Esophagus squamous epithelium (tissue), 5 donors: ENCODE results near the gene PVALEF. TPM values are rescaled to one million over a fixed set of nuclear protein-coding genes. Genes with fewer than 3 reads are reported as not detected.

Experiments used
- DNase-seq: peaks from one replicate; lab custom pipeline; 2025; lab: John Stamatoyannopoulos, UW
- H3K27ac ChIP-seq, 4 donors: fragments of 200-600 bp; sonication (generic); one replicate each; pipeline ENCODE4 v1.5.1; 2016 to 2019; ENCODE audit warnings: mild to moderate bottlenecking in 1 of 4
- H3K27me3 ChIP-seq, 4 donors: fragments of 200-600 bp; sonication (generic); 1 replicate in 3 of 4; 2 replicates in 1 of 4; pipeline versions ENCODE4 v1.5.1 to v1.6.0; 2017 to 2021; ENCODE audit warnings: antibody characterized with exemption in 1 of 4
- H3K36me3 ChIP-seq, 3 donors: fragments of 200-600 bp; sonication (generic); one replicate each; pipeline ENCODE4 v1.5.1; 2016 to 2019
- H3K4me1 ChIP-seq, 3 donors: fragments of 200-600 bp; sonication (generic); one replicate each; pipeline ENCODE4 v1.5.1; 2017 to 2019
- H3K4me3 ChIP-seq, 4 donors: fragments of 200-600 bp; sonication (generic); 1 replicate in 3 of 4; 2 replicates in 1 of 4; pipeline ENCODE4 v1.5.1; 2016 to 2019; ENCODE audit warnings: mild to moderate bottlenecking in 2 of 4, moderate library complexity in 1 of 4
- H3K9me3 ChIP-seq, 3 donors: fragments of 200-600 bp; sonication (generic); one replicate each; pipeline ENCODE4 v1.5.1; 2016 to 2019
- POLR2A ChIP-seq, 4 donors: fragments of 450-650 bp; IDR thresholded peaks; one replicate each; pipeline ENCODE4 v1.6.1; 2017; ENCODE audit warnings: antibody characterized with exemption in 4 of 4, mild to moderate bottlenecking in 4 of 4, moderate library complexity in 3 of 4
- WGBS, 2 donors: methylation state at CpG; one replicate each; pipeline ENCODE4 v1.1.5; 2018; 5-methylcytosine and 5-hydroxymethylcytosine counted together
- intact Hi-C: fragments of 100-400 bp; cut with DNase I; formaldehyde crosslinking; loops from one replicate; pipeline ENCODE4 v1.15.0; 2022
- total RNA-seq, 4 donors: library from RNA; depleted of rRNA; stranded (reverse); fragments of >200 nt; gene quantifications; one replicate each; pipeline ENCODE4 v1.1.0, GENCODE V29; 2016
- TF ChIP-seq, protein P1 (sequence below), 6 experiments: fragments of 450-650 bp in 4 of 6; fragments of 200-600 bp in 2 of 6; sonication (generic) in 2 of 6; IDR thresholded peaks; one replicate each; pipeline ENCODE4 v1.5.1; 2016 to 2019; ENCODE audit warnings: antibody characterized with exemption in 6 of 6, mild to moderate bottlenecking in 4 of 6, moderate library complexity in 4 of 6
- donor health status: DM: yes; HTN: yes; CAD: no.

Gene PVALEF
- total RNA-seq, 4 donors from 2014 or later, result not detected

GRCh38 chr17:81173052-81173761 lies 7.9 kb downstream of the PVALEF start:
- DNase-seq, result no peak
- TF ChIP-seq POLR2A (IDR thresholded peaks at IDR 0.05), result no peak
- TF ChIP-seq, protein P1, sequence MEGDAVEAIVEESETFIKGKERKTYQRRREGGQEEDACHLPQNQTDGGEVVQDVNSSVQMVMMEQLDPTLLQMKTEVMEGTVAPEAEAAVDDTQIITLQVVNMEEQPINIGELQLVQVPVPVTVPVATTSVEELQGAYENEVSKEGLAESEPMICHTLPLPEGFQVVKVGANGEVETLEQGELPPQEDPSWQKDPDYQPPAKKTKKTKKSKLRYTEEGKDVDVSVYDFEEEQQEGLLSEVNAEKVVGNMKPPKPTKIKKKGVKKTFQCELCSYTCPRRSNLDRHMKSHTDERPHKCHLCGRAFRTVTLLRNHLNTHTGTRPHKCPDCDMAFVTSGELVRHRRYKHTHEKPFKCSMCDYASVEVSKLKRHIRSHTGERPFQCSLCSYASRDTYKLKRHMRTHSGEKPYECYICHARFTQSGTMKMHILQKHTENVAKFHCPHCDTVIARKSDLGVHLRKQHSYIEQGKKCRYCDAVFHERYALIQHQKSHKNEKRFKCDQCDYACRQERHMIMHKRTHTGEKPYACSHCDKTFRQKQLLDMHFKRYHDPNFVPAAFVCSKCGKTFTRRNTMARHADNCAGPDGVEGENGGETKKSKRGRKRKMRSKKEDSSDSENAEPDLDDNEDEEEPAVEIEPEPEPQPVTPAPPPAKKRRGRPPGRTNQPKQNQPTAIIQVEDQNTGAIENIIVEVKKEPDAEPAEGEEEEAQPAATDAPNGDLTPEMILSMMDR (IDR thresholded peaks at IDR 0.05), result no peak
- WGBS, 2 donors, result 78 to 87% methylated on average over 4 to 6 of the region's 11 CpGs
- intact Hi-C loops, result no loop called here
- no peaks in the 10 kb centered on the region for H3K4me1 ChIP-seq
- H3K27ac ChIP-seq, result no peak overlapping the region
- no peaks in the 10 kb centered on the region for H3K36me3 ChIP-seq
- H3K9me3 ChIP-seq, result peaks cover 0 to 5% (median 0%) of the 10 kb centered on the region in 3 donors
- H3K4me3 ChIP-seq, result no peak overlapping the region
- peaks cover 0 to 10% (median 0%) of the 10 kb centered on the region in 4 donors for H3K27me3 ChIP-seq

GRCh38 chr17:81173762-81174155 lies 8.5 kb downstream of the PVALEF start:
- Histone ChIP-seq H3K9me3 (peaks cover 0 to 5% (median 0%) of the 10 kb centered on the region in 3 donors), H3K4me3 (no peak overlapping the region), H3K27me3 (peaks cover 0 to 8% (median 0%) of the 10 kb centered on the region in 4 donors), H3K27ac (no peak overlapping the region), H3K4me1 (no peaks in the 10 kb centered on the region), H3K36me3 (no peaks in the 10 kb centered on the region)
- DNase-seq, result no peak
- intact Hi-C loops, result no loop called here
- 50 to 65% methylated on average over 1 of the region's 1 CpG for WGBS, 2 donors
- no peak for TF ChIP-seq POLR2A (IDR thresholded peaks at IDR 0.05)
- TF ChIP-seq, protein P1 (IDR thresholded peaks at IDR 0.05), result no peak

DNA sequence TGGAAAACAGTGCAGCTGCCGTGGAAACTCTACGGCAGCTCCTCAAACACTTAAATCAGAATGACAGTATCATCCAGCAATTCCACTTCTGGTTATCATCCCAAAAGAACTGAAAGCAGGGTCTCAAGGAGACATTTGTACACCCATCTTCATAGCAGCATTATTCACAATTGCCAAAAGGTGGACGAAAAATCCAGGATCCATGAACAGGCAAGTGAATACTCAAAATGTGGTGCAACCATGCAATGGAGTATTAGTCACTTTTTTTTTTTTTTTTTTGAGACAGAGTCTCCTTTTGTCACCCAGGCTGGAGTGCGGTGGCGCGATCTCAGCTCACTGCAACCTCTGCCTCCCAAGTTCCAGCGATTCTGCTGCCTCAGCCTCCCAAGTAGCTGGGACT lies 11.4 kb downstream of the PVALEF start:
- intact Hi-C loops, result no loop called here
- Histone ChIP-seq H3K27me3 (peaks cover 0 to 25% (median 0%) of the 10 kb centered on the region in 4 donors), H3K27ac (no peak overlapping the region), H3K9me3 (peaks cover 0 to 5% (median 0%) of the 10 kb centered on the region in 3 donors), H3K4me3 (no peak overlapping the region), H3K4me1 (no peaks in the 10 kb centered on the region), H3K36me3 (no peaks in the 10 kb centered on the region)
- TF ChIP-seq, protein P1 (IDR thresholded peaks at IDR 0.05), result no peak
- DNase-seq, result no peak
- 91 to 93% methylated on average over 3 to 7 of the region's 7 CpGs for WGBS, 2 donors

DNA sequence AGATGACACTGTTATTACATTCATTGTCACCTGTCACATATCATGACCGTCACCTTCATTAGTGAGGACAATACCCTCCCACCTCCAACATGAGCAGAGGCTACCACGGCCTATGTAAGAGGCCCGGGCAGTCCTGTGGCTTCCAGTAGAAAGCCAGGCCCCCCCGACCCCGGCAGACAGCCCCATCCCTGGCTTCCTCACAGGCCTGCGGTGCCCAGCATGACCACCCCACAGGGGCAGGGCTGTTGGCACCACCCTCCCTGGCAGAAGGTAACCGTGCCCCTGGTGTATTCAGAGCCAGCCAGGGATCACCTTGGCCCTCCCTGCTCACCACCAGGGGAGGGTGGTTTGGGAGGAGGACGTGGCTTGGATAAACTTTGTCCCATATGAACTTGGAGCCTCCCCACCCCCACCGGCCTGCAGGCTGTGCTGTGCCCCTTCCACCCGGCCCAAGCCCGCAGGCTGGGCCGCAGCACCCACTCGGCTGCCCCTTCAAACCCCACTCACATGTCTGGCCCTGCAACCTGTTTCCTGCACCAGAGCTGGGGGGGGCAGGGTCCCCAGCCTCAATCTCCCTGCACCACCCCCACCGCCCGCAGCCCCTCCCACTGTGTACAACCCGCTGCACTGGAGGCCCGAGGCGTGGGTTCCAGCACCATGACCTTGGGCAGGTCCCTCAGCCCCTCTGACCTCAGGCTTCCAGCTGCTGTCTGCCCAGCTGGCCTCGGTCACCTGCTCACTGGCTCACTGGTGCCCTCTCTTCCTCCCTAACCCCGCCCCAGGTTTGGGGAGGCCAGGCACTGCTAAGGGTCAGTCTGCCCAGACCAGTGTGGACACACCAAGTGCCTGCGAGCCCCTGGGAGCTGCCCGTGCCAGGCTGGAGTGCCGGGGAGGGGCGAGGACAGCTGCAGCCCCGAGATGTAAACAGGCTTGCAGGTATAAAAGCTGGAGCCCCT lies 13.1 kb downstream of the PVALEF start:
- no peaks in the 10 kb centered on the region for H3K4me1 ChIP-seq
- no peak overlapping the region for H3K4me3 ChIP-seq
- TF ChIP-seq, protein P1 (IDR thresholded peaks at IDR 0.05), result no peak
- no peak for TF ChIP-seq POLR2A (IDR thresholded peaks at IDR 0.05)
- 73 to 76% methylated on average over 2 to 4 of the region's 25 CpGs for WGBS, 2 donors
- intact Hi-C loops, result no loop called here
- no peak for DNase-seq
- peaks cover 0 to 42% (median 0%) of the 10 kb centered on the region in 4 donors for H3K27me3 ChIP-seq
- no peak overlapping the region for H3K27ac ChIP-seq
- no peaks in the 10 kb centered on the region for H3K36me3 ChIP-seq
- peaks cover 0 to 5% (median 0%) of the 10 kb centered on the region in 3 donors for H3K9me3 ChIP-seq
